Fibroblast of skin of scalp (primary cell): Measurements from ENCODE around the gene ATXN1.
"Not testable (repeated sequence)": the region's sequence is repeated elsewhere in the genome, so short reads cannot be mapped to it uniquely, and the experiment has no call there.

Source experiments
- DNase-seq: peaks from one replicate; pipeline ENCODE4 v3.0.0-alpha.2; 2013

The ATXN1 gene

GRCh38 chr6:16471222-16471909 lies 289.9 kb downstream of the ATXN1 start:
- DNase-seq, result peak; percentile 18

GRCh38 chr6:16470502-16471221 lies 290.6 kb downstream of the ATXN1 start:
- DNase-seq, result no peak

- DNase-seq, result no peak
Observed at GRCh38 chr6:16468991-16469615, 292.2 kb downstream of the ATXN1 start.

DNA sequence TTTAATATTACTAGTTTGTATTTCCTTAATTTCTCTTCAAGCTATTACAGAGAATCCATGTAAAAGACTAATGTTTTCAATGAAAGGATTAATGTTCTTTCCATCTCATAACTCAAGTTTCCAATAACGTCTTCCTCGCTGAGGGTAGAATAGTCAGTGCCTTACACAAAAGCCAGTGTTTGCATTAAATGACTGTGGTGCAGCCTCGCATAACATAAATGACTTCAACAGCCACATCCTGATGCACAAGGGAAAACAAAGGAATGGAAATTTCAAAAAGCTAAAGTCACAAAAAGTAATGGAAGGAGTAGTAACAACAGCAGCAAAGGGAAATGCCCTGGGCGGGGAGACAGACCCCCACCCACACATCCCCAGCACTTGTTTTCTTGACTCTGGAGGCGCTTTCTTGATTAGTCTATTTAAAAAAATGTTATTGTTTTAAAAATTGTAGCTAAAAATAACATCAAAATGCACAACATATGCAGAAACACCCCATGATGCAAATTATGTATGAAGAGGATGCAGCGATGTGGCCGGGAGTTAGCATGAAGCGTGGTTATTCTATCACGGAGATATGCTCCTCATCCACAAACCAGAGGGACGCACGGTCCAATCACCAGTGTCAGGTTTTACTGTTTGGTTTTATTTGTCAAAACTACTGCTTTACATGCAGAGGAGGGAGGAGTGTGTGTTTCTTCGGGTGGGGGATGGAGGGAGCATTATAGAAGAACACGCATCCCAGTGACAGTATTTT lies 294.3 kb downstream of the ATXN1 start:
- DNase-seq, result peak; percentile 58

DNA sequence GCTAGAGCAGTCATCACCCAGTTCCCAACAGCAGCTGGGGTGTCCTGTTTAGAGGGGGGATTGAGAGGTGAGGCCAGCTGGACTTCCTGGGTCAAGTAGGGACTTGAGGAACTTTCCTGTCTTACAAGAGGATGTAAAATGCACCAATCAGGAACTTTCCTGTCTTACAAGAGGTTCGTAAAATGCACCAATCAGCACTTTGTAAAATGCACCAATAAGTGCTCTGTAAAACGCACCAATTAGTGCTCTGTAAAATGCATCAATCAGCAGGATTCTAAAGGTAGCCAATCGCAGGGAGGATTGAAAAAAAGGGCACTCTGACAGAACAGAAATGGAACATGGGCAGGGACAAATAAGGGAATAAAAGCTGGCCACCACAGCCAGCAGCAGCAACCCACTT lies 297.2 kb downstream of the ATXN1 start:
- no peak for DNase-seq

- not testable (repeated sequence) for DNase-seq
Observed at GRCh38 chr6:16463246-16463645, 298.0 kb downstream of the ATXN1 start.

DNA sequence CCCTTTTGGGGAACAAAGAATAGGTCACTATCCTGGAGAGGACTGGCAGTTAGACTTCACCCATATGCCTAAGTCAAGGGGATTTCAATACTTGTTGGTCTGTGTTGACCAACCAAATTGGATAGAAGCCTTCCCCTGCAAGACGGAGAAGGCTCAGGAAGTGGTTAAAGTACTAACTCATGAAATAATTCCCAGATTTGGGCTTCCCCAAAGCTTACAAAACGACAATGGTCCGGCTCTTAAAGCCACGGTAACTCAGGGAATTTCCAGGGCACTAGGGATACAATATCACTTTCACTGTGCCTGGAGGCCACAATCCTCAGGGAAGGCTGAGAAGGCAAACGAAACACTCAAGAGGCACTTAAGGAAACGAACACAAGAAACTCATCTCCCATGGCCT lies 299.8 kb downstream of the ATXN1 start:
- no peak for DNase-seq

DNA sequence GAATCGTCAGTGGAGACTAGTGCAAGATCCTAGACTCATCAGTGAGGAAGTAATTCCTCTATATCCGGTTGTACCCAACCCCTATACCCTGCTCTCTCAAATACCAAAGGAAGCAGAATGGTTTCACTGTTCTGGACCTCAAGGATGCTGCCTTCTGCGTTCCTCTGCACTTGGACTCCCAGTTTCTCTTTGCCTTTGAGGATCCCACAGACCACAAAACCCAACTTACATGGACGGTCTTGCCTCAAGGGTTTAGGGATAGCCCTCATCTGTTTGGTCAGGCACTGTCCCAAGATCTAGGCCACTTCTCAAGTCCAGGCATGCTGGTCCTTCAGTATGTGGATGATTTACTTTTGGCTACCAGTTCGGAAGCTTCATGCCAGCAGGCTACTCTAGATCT lies 301.8 kb downstream of the ATXN1 start:
- not testable (repeated sequence) for DNase-seq

GRCh38 chr6:16452348-16452747 lies 308.9 kb downstream of the ATXN1 start:
- no peak for DNase-seq

GRCh38 chr6:16450821-16451220 lies 310.4 kb downstream of the ATXN1 start:
- peak; percentile 70 for DNase-seq

- peak; percentile 94 for DNase-seq
Observed at GRCh38 chr6:16450285-16450684, 311.0 kb downstream of the ATXN1 start.

- DNase-seq, result peak; percentile 56
Observed at GRCh38 chr6:16446273-16446672, 315.0 kb downstream of the ATXN1 start.

GRCh38 chr6:16442031-16442430 lies 319.2 kb downstream of the ATXN1 start:
- DNase-seq, result no peak

- DNase-seq, result peak; percentile 46
Observed at GRCh38 chr6:16441262-16441661, 320.0 kb downstream of the ATXN1 start.

- no peak for DNase-seq
Observed at GRCh38 chr6:16440636-16441212, 320.5 kb downstream of the ATXN1 start.

GRCh38 chr6:16438718-16439591 lies 322.3 kb downstream of the ATXN1 start:
- DNase-seq, result peak; percentile 55

- no peak for DNase-seq
Observed at GRCh38 chr6:16437984-16438383, 323.3 kb downstream of the ATXN1 start.

DNA sequence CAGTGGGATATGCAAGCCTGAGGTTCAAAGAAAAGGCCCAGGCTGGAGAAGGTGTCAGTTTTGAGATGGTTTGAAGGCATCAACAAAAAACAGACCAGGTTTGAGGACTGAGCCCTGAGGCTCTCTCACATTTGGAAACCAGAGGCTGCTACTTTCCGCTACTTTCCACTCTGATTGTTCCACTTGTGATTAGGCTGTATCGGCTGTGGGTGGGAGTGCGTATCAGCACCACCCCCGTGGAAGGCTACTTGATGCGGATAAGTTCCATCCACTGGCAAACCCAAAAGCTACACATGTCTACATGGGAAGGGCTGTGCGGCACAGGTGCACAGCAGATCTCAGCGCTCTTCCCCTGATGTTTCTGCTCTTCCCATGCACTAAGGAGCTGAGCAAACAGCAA lies 324.2 kb downstream of the ATXN1 start:
- no peak for DNase-seq

GRCh38 chr6:16436550-16436949 lies 324.7 kb downstream of the ATXN1 start:
- no peak for DNase-seq

DNA sequence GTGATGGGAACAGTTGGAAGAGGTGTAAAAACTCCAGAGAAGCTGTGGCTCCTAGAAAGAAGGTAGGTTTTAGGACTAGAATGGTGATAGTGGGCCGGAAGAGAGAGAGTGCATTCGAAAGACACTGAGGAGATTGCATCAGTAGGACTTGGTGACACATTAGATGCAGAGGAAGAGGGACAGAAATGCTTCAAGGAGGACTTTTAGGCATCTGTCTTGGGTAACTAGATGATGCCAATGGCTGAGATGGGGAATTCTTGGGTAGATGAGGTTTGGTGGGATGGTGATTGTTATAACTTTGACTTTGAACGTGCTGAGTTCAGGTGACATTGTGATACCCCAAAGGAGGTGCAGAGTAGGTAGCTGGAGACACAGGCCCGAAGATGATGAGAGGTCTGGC lies 326.4 kb downstream of the ATXN1 start:
- DNase-seq, result peak; percentile 61

DNA sequence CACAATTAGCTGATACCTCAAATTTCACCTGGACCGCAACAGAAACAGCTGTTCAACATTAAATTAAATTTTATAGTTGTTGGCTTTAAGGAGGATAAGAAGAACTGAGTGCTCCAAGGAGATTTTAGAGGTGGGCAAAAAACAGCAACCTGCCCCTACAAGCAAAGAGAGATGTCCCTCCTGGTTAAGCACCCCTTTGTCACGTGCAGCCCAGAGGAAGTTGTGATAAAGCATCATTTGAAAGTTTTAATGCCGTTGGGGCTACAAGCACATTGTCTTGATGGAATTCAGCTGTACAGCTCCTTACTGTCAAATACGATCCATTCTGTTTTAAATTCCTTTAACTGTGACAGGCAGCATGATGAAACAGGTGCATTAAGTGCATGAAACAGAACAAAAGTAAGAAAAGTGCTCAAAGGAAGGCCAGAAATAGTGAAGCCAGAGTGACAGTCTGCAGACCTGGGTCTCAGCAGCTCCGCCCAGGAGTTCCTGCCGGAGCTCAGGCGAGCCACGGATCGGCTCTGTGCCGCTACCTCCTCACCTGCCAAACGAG lies 327.8 kb downstream of the ATXN1 start:
- DNase-seq, result no peak
